ENCODE results near the gene CRYGN. TPM values are rescaled to one million over a fixed set of nuclear protein-coding genes. Genes with fewer than 3 reads are reported as not detected.

Gene CRYGN
- polyA plus RNA-seq, 1 donor: 0.36 TPM

DNA sequence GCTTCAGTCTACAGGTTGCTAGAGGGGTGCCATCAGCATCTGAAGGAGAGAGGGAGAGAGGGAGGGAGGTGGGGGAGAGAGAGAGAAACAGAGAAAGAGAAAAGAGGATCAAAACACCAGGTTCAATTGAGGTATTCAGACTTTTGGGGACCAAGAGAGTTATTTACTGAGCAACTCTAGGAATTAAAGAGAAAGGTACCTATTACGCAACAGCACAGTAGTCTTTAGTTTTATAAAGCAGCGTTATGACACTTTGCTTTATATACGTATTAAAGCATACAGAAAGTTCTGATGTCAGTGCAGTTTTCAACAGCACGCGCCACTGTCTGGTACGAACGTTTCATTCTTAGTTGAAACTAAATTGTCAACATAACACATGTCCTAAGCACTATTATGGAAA, 37.9 kb upstream of the CRYGN start:
- no peaks in the 10 kb centered on the region for H3K9me3 ChIP-seq (ENCODE audit: control insufficient read depth, low read depth, low read length)
- H3K27ac ChIP-seq (ENCODE audit: low read length): no peak overlapping the region

DNA sequence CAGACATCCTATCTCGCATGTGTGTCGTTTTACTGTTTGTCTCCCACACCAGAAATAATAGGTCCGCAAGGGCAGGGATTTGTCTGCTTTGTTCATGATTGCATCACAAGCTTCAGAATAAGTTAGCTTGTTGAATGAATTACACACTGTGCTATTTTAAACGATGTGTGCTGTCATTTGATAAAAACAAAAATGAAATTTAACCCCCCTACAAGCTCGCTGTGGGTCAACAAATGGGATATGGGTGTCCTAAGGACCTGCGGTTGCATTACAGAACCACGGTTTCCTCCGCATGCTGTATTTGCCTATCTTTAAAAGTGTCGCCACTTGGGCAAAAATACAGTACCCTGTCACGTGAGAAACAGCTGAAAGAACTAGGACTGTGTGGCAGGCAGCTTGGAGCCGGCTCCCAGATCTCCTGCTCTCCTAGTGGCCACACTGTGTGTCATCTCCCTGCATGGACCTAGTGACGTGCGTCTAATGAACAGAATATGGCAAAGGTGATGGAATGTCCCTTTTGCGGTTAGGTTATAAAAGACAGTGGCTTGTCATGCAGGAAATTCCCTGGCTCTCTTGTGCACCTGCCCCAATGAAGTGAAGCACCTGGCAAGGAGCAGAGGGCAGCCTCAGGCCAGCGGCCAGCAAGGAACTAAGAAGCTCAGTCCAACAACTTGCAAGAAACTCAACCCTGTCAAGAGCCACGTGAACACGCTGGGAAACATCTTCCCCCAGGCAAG, 32.9 kb upstream of the CRYGN start:
- no peak overlapping the region for H3K27ac ChIP-seq (ENCODE audit: low read length)
- H3K9me3 ChIP-seq (ENCODE audit: control insufficient read depth, low read depth, low read length): no peaks in the 10 kb centered on the region
- DNase-seq: no peak
- H3K36me3 ChIP-seq (ENCODE audit: control insufficient read depth, insufficient read depth, low read length): peaks cover 33% of the 10 kb centered on the region
- H3K4me1 ChIP-seq (ENCODE audit: control insufficient read depth, insufficient read depth, low read length): no peaks in the 10 kb centered on the region
- H3K27me3 ChIP-seq (ENCODE audit: control insufficient read depth, insufficient read depth, low read length): no peaks in the 10 kb centered on the region
- no peak overlapping the region for H3K4me3 ChIP-seq (ENCODE audit: low read length)
- 100% methylated on average over 2 of the region's 17 CpGs for WGBS (ENCODE audit: insufficient coverage, low lambda C conversion rate)

More for the DNA sequence above, 37.9 kb upstream of the CRYGN start:
- DNase-seq: no peak
- H3K4me3 ChIP-seq (ENCODE audit: low read length): no peak overlapping the region
- H3K4me1 ChIP-seq (ENCODE audit: control insufficient read depth, insufficient read depth, low read length): no peaks in the 10 kb centered on the region
- 97% methylated on average over 5 of the region's 7 CpGs for WGBS (ENCODE audit: insufficient coverage, low lambda C conversion rate)
- no peaks in the 10 kb centered on the region for H3K27me3 ChIP-seq (ENCODE audit: control insufficient read depth, insufficient read depth, low read length)
- H3K36me3 ChIP-seq (ENCODE audit: control insufficient read depth, insufficient read depth, low read length): peaks cover 18% of the 10 kb centered on the region

GRCh38 chr7:151470711-151471110, 30.8 kb upstream of the CRYGN start:
- no CpG with 5 or more reads among the region's 2 CpGs for WGBS (ENCODE audit: insufficient coverage, low lambda C conversion rate)
- no peak for DNase-seq
- Histone ChIP-seq H3K36me3 (ENCODE audit: control insufficient read depth, insufficient read depth, low read length) (peaks cover 49% of the 10 kb centered on the region), H3K4me1 (ENCODE audit: control insufficient read depth, insufficient read depth, low read length) (no peaks in the 10 kb centered on the region), H3K4me3 (ENCODE audit: low read length) (no peak overlapping the region), H3K27me3 (ENCODE audit: control insufficient read depth, insufficient read depth, low read length) (no peaks in the 10 kb centered on the region), H3K27ac (ENCODE audit: low read length) (no peak overlapping the region), H3K9me3 (ENCODE audit: control insufficient read depth, low read depth, low read length) (no peaks in the 10 kb centered on the region)

DNA sequence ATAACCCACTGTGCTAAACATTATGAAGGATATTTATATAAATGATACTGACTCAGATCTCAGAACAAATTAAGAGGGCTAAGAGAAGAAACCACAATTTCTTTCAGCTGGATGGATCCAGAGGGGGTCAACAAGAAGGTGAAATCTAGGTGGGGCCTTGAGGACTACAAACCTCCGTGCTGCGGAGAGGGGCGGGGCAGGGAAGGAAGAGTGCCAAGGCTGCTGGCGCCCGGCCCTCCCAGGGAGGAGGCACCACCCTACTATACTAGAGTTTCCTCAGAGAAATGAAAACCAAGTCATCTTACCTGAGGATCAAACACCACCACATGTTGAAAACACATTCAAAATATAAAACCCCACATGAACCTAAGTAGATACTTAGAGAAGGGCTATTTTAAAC, 29.3 kb upstream of the CRYGN start:
- no peak overlapping the region for H3K27ac ChIP-seq (ENCODE audit: low read length)
- H3K27me3 ChIP-seq (ENCODE audit: control insufficient read depth, insufficient read depth, low read length): no peaks in the 10 kb centered on the region
- no peak overlapping the region for H3K4me3 ChIP-seq (ENCODE audit: low read length)
- H3K9me3 ChIP-seq (ENCODE audit: control insufficient read depth, low read depth, low read length): no peaks in the 10 kb centered on the region
- WGBS (ENCODE audit: insufficient coverage, low lambda C conversion rate): no CpG with 5 or more reads among the region's 5 CpGs
- H3K4me1 ChIP-seq (ENCODE audit: control insufficient read depth, insufficient read depth, low read length): no peaks in the 10 kb centered on the region
- no peak for DNase-seq
- H3K36me3 ChIP-seq (ENCODE audit: control insufficient read depth, insufficient read depth, low read length): peaks cover 59% of the 10 kb centered on the region

DNA sequence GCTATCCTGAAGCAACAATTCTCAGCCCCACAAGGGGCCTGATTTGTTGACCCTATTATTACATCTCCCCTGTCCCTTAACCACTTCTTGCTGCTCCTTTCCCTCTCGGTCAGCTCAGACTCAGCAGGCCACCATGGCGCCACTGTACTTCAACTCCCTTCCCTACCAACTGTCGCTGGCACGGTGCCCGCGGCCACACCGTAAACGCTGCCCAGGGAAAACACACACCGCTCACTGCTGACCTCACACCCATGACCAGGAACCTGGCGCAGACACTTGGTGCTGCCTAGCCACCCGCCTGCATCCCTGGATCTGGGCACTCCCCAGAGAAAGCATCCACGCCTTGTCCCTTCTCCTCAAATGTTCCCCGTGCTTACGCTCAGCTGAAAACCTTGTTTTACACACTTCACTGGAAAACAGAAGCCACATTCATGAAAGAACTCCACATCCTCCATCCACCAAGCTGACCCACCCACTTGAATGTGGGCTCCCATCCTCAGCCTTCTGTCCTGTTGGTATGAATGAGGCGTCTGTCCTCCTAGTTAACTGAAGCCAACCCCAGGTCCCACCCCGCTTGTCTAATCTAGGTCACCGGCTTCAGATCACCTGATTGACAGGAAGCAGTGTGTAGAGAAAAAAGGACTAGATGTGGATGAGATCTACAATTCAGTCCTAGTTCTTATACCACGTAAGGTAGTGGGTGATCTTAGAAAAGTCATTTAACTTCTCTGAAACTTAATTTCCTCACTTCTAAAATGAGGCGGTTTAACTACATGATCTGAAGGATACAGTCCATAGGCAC, 28.5 kb upstream of the CRYGN start:
- Histone ChIP-seq H3K4me1 (ENCODE audit: control insufficient read depth, insufficient read depth, low read length) (no peaks in the 10 kb centered on the region), H3K4me3 (ENCODE audit: low read length) (no peak overlapping the region), H3K27ac (ENCODE audit: low read length) (no peak overlapping the region), H3K9me3 (ENCODE audit: control insufficient read depth, low read depth, low read length) (no peaks in the 10 kb centered on the region), H3K36me3 (ENCODE audit: control insufficient read depth, insufficient read depth, low read length) (peaks cover 67% of the 10 kb centered on the region), H3K27me3 (ENCODE audit: control insufficient read depth, insufficient read depth, low read length) (no peaks in the 10 kb centered on the region)
- WGBS (ENCODE audit: insufficient coverage, low lambda C conversion rate): 93% methylated on average over 2 of the region's 19 CpGs
- DNase-seq: no peak

DNA sequence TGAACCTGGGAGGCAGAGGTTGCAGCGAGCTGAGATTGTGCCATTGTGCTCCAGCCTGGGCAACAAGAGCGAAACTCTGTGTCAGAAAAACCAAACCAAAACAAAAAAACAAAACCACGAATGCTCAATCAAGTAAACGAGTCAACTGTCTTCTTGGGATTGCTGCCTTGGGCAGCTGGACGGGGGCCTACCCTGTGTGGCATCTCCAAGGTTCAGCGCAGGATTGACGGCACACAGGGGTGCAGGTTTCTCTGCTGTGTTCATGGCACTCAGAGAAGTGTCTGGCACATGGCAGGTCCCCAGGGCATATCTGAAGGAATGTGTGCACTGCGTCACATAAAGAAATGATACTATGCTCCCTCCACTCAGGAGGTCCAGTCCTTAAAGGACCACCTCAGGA, 25.2 kb upstream of the CRYGN start:
- no CpG with 5 or more reads among the region's 8 CpGs for WGBS (ENCODE audit: insufficient coverage, low lambda C conversion rate)
- no peak overlapping the region for H3K4me3 ChIP-seq (ENCODE audit: low read length)
- H3K4me1 ChIP-seq (ENCODE audit: control insufficient read depth, insufficient read depth, low read length): peaks cover 16% of the 10 kb centered on the region
- peaks cover 56% of the 10 kb centered on the region for H3K36me3 ChIP-seq (ENCODE audit: control insufficient read depth, insufficient read depth, low read length)
- H3K9me3 ChIP-seq (ENCODE audit: control insufficient read depth, low read depth, low read length): peaks cover 8% of the 10 kb centered on the region
- H3K27me3 ChIP-seq (ENCODE audit: control insufficient read depth, insufficient read depth, low read length): no peaks in the 10 kb centered on the region
- no peak overlapping the region for H3K27ac ChIP-seq (ENCODE audit: low read length)
- DNase-seq: no peak

- H3K9me3 ChIP-seq (ENCODE audit: control insufficient read depth, low read depth, low read length): peaks cover 8% of the 10 kb centered on the region
- H3K4me1 ChIP-seq (ENCODE audit: control insufficient read depth, insufficient read depth, low read length): peaks cover 26% of the 10 kb centered on the region
- H3K36me3 ChIP-seq (ENCODE audit: control insufficient read depth, insufficient read depth, low read length): peaks cover 30% of the 10 kb centered on the region
- no peak overlapping the region for H3K4me3 ChIP-seq (ENCODE audit: low read length)
- H3K27ac ChIP-seq (ENCODE audit: low read length): no peak overlapping the region
- WGBS (ENCODE audit: insufficient coverage, low lambda C conversion rate): no CpG with 5 or more reads among the region's 1 CpG
- H3K27me3 ChIP-seq (ENCODE audit: control insufficient read depth, insufficient read depth, low read length): no peaks in the 10 kb centered on the region
- no peak for DNase-seq
These were observed 22.4 kb upstream of the CRYGN start for GRCh38 chr7:151462306-151462779.

DNA sequence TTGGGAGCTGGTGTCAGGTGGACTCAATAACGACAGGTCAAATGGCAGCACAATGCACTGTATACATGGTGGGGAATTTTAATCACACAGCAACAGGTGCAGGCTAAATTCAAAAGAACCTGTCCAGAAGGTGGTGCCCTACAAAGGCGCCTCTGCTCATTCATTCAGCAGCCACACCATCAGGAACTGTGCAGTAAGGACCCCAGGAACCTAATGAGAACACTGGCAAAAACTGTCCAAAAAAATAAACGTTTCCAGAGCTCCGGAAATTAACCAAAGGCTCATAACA, 21.9 kb upstream of the CRYGN start:
- no peak for DNase-seq
- Histone ChIP-seq H3K36me3 (ENCODE audit: control insufficient read depth, insufficient read depth, low read length) (peaks cover 27% of the 10 kb centered on the region), H3K27ac (ENCODE audit: low read length) (no peak overlapping the region), H3K27me3 (ENCODE audit: control insufficient read depth, insufficient read depth, low read length) (no peaks in the 10 kb centered on the region), H3K9me3 (ENCODE audit: control insufficient read depth, low read depth, low read length) (peaks cover 8% of the 10 kb centered on the region), H3K4me3 (ENCODE audit: low read length) (no peak overlapping the region), H3K4me1 (ENCODE audit: control insufficient read depth, insufficient read depth, low read length) (peaks cover 26% of the 10 kb centered on the region)
- no CpG with 5 or more reads among the region's 4 CpGs for WGBS (ENCODE audit: insufficient coverage, low lambda C conversion rate)

DNA sequence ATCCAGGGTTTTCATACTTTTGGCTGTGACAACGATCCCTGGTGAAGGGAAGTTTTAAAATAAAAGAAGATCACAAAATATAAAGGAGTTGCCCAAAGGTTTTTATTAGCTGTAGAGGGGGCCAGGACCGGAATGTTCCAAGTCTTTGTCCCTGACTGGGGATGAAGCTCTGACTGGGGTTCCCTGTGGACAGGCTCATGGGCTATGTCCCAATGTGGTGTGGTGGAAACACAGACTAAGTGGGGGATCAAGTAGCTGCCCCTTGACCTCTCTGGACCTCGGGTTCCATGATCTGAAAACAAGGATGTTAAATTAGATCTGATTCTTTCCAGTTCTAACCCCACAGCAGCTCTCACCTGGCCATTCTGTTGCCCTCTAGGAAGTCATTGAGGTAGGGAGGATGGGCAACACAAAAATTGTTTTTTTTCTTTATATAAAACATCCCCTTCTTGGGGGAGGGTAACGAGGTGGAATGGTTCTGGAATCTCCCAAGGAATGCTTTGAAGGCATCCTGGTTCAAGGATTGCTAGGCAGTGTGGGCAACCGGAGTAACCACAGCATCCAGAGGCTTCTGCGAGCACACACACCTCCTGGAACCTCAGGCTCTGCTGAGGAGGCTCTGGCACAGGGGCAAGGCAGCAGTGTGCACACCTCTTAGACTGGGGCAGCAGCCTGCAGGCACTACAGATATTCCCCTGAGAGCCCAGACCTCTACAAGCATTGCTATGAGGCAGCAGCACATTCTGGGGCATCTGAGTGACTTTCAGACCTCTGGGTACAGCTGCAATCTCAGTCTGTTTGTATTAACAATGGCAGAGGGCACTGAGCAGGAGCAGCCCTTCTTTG, 21.4 kb upstream of the CRYGN start:
- Histone ChIP-seq H3K36me3 (ENCODE audit: control insufficient read depth, insufficient read depth, low read length) (peaks cover 25% of the 10 kb centered on the region), H3K4me3 (ENCODE audit: low read length) (no peak overlapping the region), H3K9me3 (ENCODE audit: control insufficient read depth, low read depth, low read length) (peaks cover 8% of the 10 kb centered on the region), H3K27me3 (ENCODE audit: control insufficient read depth, insufficient read depth, low read length) (no peaks in the 10 kb centered on the region), H3K27ac (ENCODE audit: low read length) (peak overlapping the region; percentile 94), H3K4me1 (ENCODE audit: control insufficient read depth, insufficient read depth, low read length) (peaks cover 31% of the 10 kb centered on the region)
- no CpG with 5 or more reads among the region's 6 CpGs for WGBS (ENCODE audit: insufficient coverage, low lambda C conversion rate)
- DNase-seq: no peak

GRCh38 chr7:151460474-151460855, 20.5 kb upstream of the CRYGN start:
- Histone ChIP-seq H3K9me3 (ENCODE audit: control insufficient read depth, low read depth, low read length) (peaks cover 8% of the 10 kb centered on the region), H3K27ac (ENCODE audit: low read length) (peak overlapping the region; percentile 94), H3K4me1 (ENCODE audit: control insufficient read depth, insufficient read depth, low read length) (peaks cover 34% of the 10 kb centered on the region), H3K27me3 (ENCODE audit: control insufficient read depth, insufficient read depth, low read length) (no peaks in the 10 kb centered on the region), H3K36me3 (ENCODE audit: control insufficient read depth, insufficient read depth, low read length) (peaks cover 16% of the 10 kb centered on the region), H3K4me3 (ENCODE audit: low read length) (no peak overlapping the region)
- WGBS (ENCODE audit: insufficient coverage, low lambda C conversion rate): no CpG with 5 or more reads among the region's 10 CpGs
- no peak for DNase-seq
